PC-9 (cell line): ENCODE measurements around the gene KBTBD8.

Experiments
- EZH2 ChIP-seq: fragments of 200-600 bp; sonication (generic); IDR thresholded peaks from 2 replicates; pipeline ENCODE4 v1.8.0; 2017; ENCODE audit warnings: antibody characterized with exemption, low read depth
- TF ChIP-seq, protein P1 (sequence below): fragments of 200-600 bp; sonication (generic); conservative IDR thresholded peaks from 2 replicates; pipeline ENCODE4 v1.6.1; 2017; ENCODE audit warnings: mixed run types, antibody characterized with exemption, mild to moderate bottlenecking, moderate library complexity

GRCh38 chr3:66957367-66957766 lies 40.7 kb upstream of the KBTBD8 start:
- TF ChIP-seq, protein P1, sequence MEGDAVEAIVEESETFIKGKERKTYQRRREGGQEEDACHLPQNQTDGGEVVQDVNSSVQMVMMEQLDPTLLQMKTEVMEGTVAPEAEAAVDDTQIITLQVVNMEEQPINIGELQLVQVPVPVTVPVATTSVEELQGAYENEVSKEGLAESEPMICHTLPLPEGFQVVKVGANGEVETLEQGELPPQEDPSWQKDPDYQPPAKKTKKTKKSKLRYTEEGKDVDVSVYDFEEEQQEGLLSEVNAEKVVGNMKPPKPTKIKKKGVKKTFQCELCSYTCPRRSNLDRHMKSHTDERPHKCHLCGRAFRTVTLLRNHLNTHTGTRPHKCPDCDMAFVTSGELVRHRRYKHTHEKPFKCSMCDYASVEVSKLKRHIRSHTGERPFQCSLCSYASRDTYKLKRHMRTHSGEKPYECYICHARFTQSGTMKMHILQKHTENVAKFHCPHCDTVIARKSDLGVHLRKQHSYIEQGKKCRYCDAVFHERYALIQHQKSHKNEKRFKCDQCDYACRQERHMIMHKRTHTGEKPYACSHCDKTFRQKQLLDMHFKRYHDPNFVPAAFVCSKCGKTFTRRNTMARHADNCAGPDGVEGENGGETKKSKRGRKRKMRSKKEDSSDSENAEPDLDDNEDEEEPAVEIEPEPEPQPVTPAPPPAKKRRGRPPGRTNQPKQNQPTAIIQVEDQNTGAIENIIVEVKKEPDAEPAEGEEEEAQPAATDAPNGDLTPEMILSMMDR, result no peak
- no peak for TF ChIP-seq EZH2
